ENCODE data around the gene APEH. TPM values are rescaled to one million over a fixed set of nuclear protein-coding genes. Genes with fewer than 3 reads are reported as not detected.

Gene APEH
- total and polyA plus RNA-seq, 2 of the 4 experiments (the other 2 are of a cell fraction): 89.2 to 142 TPM

DNA sequence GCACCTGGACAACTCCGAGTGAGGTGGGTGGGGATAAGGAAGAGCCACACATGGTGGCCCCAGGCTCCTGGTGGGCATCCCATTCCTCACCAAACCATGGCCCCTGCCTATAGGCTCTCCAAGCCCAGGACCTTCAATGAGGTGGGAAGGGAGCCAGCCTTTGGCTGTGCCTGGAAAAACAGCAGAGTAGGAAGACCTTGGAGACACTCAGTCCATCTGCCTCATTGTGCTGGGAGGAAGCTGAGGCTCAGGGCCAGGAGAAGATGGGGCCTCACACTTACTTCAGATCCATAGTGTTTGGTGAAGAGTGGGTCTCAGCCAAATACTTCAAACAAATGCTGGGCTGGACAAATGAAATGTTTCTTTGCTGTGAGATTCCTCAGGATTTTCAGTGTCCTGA is 47.4 kb upstream of the APEH start:
- H3K27me3 ChIP-seq (ENCODE audit: control insufficient read depth, insufficient read depth, low read length): peaks cover 63% of the 10 kb centered on the region
- H2AK9ac ChIP-seq (replicated peaks; ENCODE audit: low read depth, low read length, poor library complexity): no peak overlapping the region
- H4K20me1 ChIP-seq (ENCODE audit: insufficient read depth, low read length): no peaks in the 10 kb centered on the region
- H3K79me1 ChIP-seq (ENCODE audit: low read depth in 1 of 2, low read length in 2 of 2): no peaks in the 10 kb centered on the region
- no peak overlapping the region for H3K14ac ChIP-seq (replicated peaks; ENCODE audit: low read depth, low read length)
- H2BK5ac ChIP-seq (ENCODE audit: low read depth, low read length, poor library complexity, severe bottlenecking): no peak overlapping the region
- no peak overlapping the region for H3K9ac ChIP-seq (ENCODE audit: low read depth, low read length)
- H3K18ac ChIP-seq (ENCODE audit: low read depth, low read length): no peak overlapping the region
- no peak overlapping the region for H2BK120ac ChIP-seq (ENCODE audit: low read depth, low read length)
- intact Hi-C loops (cut with micrococcal nuclease): no loop called here
- H3K4ac ChIP-seq (ENCODE audit: low read depth, low read length): no peak overlapping the region
- no peaks in the 10 kb centered on the region for H3K4me1 ChIP-seq (ENCODE audit: control insufficient read depth, insufficient read depth, low read length)
- ATAC-seq (ENCODE audit: low read depth): no peak
- H3K9me3 ChIP-seq (ENCODE audit: control insufficient read depth, insufficient read depth, low read length): peaks cover 2% of the 10 kb centered on the region; the same call in 1 of the 2 replicates
- no peak overlapping the region for H3K56ac ChIP-seq (ENCODE audit: extremely low read depth, insufficient read depth, low read length)
- H2AFZ ChIP-seq (replicated peaks; ENCODE audit: low read length, poor library complexity): no peak overlapping the region
- no peak overlapping the region for H2AK5ac ChIP-seq (ENCODE audit: low read depth, low read length)
- H4K5ac ChIP-seq (ENCODE audit: low read depth, low read length): no peak overlapping the region
- BruUV-seq (replicated peaks): no TSS peak
- no peak overlapping the region for H3K27ac ChIP-seq (ENCODE audit: insufficient read depth, low read length)
- no peaks in the 10 kb centered on the region for H3K36me3 ChIP-seq (ENCODE audit: control insufficient read depth, insufficient read depth, low read length)
- H4K8ac ChIP-seq (ENCODE audit: low read depth in 2 of 2, low read length in 2 of 2): no peak overlapping the region
- no peaks in the 10 kb centered on the region for H3K9me1 ChIP-seq (ENCODE audit: insufficient read depth, low read length)
- H3K23ac ChIP-seq (ENCODE audit: low read depth, low read length): no peak overlapping the region
- TF ChIP-seq MAFK (IDR thresholded peaks at IDR 0.05; ENCODE audit: low read depth, low read length) (no peak), BHLHE40 (IDR thresholded peaks at IDR 0.05; ENCODE audit: low read depth, low read length) (no peak), SMC3 (IDR thresholded peaks at IDR 0.05; ENCODE audit: low read depth, low read length) (no peak), RFX5 (IDR thresholded peaks at IDR 0.05; ENCODE audit: low read depth, low read length) (no peak), NFE2L2 (IDR thresholded peaks at IDR 0.05; ENCODE audit: low read depth, low read length) (no peak), RCOR1 (IDR thresholded peaks at IDR 0.05; ENCODE audit: insufficient replicate concordance, low read length) (no peak), MAZ (IDR thresholded peaks at IDR 0.05; ENCODE audit: borderline replicate concordance, low read depth, low read length) (no peak), MXI1 (IDR thresholded peaks at IDR 0.05; ENCODE audit: borderline replicate concordance, low read depth, low read length) (no peak), CHD1 (IDR thresholded peaks at IDR 0.05; ENCODE audit: low read depth, low read length) (no peak)
- TF ChIP-seq, protein P1, sequence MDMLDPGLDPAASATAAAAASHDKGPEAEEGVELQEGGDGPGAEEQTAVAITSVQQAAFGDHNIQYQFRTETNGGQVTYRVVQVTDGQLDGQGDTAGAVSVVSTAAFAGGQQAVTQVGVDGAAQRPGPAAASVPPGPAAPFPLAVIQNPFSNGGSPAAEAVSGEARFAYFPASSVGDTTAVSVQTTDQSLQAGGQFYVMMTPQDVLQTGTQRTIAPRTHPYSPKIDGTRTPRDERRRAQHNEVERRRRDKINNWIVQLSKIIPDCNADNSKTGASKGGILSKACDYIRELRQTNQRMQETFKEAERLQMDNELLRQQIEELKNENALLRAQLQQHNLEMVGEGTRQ (IDR thresholded peaks at IDR 0.05; ENCODE audit: low read depth, low read length): no peak
- H2BK15ac ChIP-seq (ENCODE audit: low read depth, low read length): no peak overlapping the region
- H4K91ac ChIP-seq (ENCODE audit: insufficient read depth, low read depth, low read length): no peak overlapping the region
- no peak overlapping the region for H3K4me2 ChIP-seq (ENCODE audit: low read depth, low read length)
- ChIA-PET CTCF (no interaction called here), POLR2A (ENCODE audit: unreplicated experiment) (no interaction called here)
- DNase-seq: no peak
- no peak overlapping the region for H3K4me3 ChIP-seq (ENCODE audit: insufficient read depth, low read depth, low read length)
- dilution Hi-C loops (cut with HindIII; ENCODE audit: low sequenced_read_pairs, unreplicated experiment): no loop called here
- in situ Hi-C loops (cut with MboI; ENCODE audit: low sequenced_read_pairs): no loop called here
- WGBS, 2 experiments (ENCODE audit: extremely low coverage in 2 of 2, insufficient read length in 1 of 2): no CpG with 5 or more reads among the region's 1 CpG
- no peak overlapping the region for H2BK20ac ChIP-seq (ENCODE audit: low read depth, low read length)
